ENCODE results near the gene AHNAK2. TPM values are rescaled to one million over a fixed set of nuclear protein-coding genes. Genes with fewer than 3 reads are reported as not detected.
A peak's percentile ranks its signal among the peaks of the same experiment; 100 is the strongest.

The AHNAK2 gene
- total and polyA plus RNA-seq, 9 of the 15 experiments (the other 6 are each of a cell fraction or from before 2014, with no cell fraction given), result 0.04 to 0.09 (median 0.04) TPM; not detected in 6

- Histone ChIP-seq H3K9ac (ENCODE audit: insufficient read depth in 1 of 2, low read depth in 2 of 2, low read length in 2 of 2) (no peak overlapping the region), H3K79me2 (ENCODE audit: control insufficient read depth, insufficient read depth, low read length) (no peaks in the 10 kb centered on the region), H3K4me3 (no peak overlapping the region), H3K27ac (ENCODE audit: extremely low read depth, low read depth, low read length) (no peak overlapping the region), H3K4me1 (replicated peaks in 1 of 2; ENCODE audit: control insufficient read depth in 2 of 2, insufficient read depth in 2 of 2, low read length in 2 of 2) (peaks cover 0 to 9% of the 10 kb centered on the region in 2 experiments; a peak in 3 of 5 replicates), H2AFZ (ENCODE audit: low read depth, low read length) (no peak overlapping the region), H3K4me2 (ENCODE audit: insufficient read depth, low read length) (no peak overlapping the region), H3K36me3 (ENCODE audit: control insufficient read depth, insufficient read depth, low read length) (no peaks in the 10 kb centered on the region), H3K9me1 (ENCODE audit: control insufficient read depth, insufficient read depth, low read length) (no peaks in the 10 kb centered on the region), H4K20me1 (replicated peaks; ENCODE audit: control insufficient read depth, insufficient read depth, low read length) (no peaks in the 10 kb centered on the region), H3K27me3 (ENCODE audit: control insufficient read depth in 2 of 2, insufficient read depth in 2 of 2, low read length in 2 of 2) (no peaks in the 10 kb centered on the region), H3K9me3 (replicated peaks; ENCODE audit: control insufficient read depth, insufficient read depth, low read depth, low read length) (no peaks in the 10 kb centered on the region)
- in situ Hi-C loops (cut with MboI), result no loop called here
- DNase-seq (ENCODE audit: extremely low read depth in 1 of 4, low spot score in 3 of 4) (no peak), FAIRE-seq (no peak), ATAC-seq (no peak)
- BruUV-seq (replicated peaks), result no TSS peak
- TF ChIP-seq NFXL1 (CRISPR knock-in tag; IDR thresholded peaks at IDR 0.05) (no peak), ZNF140 (CRISPR knock-in tag; IDR thresholded peaks at IDR 0.05) (no peak), PHF20 (IDR thresholded peaks at IDR 0.05; ENCODE audit: partially characterized antibody) (peak; percentile 22), WHSC1 (IDR thresholded peaks at IDR 0.05; ENCODE audit: low read length) (no peak), NFATC3 (IDR thresholded peaks at IDR 0.05) (no peak), TRIM28 (IDR thresholded peaks at IDR 0.05) (no peak), POLR2G (IDR thresholded peaks at IDR 0.05; ENCODE audit: low read depth, low read length) (peak; percentile 45; the same call in 1 of the 2 replicates), ZNF707 (CRISPR knock-in tag; conservative IDR thresholded peaks at IDR 0.05) (no peak), RBM14 (IDR thresholded peaks at IDR 0.05; ENCODE audit: borderline replicate concordance, insufficient read depth, low read depth, low read length) (0 out of 2 replicates have a peak, but pooled peaks have one; percentile 48), ZNF75A (CRISPR knock-in tag; IDR thresholded peaks at IDR 0.05) (no peak), BHLHE40 (IDR thresholded peaks at IDR 0.05; ENCODE audit: low read length) (no peak), CCAR2 (IDR thresholded peaks at IDR 0.05; ENCODE audit: low read depth, low read length) (no peak), E2F3 (CRISPR knock-in tag; IDR thresholded peaks at IDR 0.05) (no peak)
- TF ChIP-seq, protein P1, sequence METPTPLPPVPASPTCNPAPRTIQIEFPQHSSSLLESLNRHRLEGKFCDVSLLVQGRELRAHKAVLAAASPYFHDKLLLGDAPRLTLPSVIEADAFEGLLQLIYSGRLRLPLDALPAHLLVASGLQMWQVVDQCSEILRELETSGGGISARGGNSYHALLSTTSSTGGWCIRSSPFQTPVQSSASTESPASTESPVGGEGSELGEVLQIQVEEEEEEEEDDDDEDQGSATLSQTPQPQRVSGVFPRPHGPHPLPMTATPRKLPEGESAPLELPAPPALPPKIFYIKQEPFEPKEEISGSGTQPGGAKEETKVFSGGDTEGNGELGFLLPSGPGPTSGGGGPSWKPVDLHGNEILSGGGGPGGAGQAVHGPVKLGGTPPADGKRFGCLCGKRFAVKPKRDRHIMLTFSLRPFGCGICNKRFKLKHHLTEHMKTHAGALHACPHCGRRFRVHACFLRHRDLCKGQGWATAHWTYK (CRISPR knock-in tag; IDR thresholded peaks at IDR 0.05), result peak; percentile 79
- TF ChIP-seq, protein P2, sequence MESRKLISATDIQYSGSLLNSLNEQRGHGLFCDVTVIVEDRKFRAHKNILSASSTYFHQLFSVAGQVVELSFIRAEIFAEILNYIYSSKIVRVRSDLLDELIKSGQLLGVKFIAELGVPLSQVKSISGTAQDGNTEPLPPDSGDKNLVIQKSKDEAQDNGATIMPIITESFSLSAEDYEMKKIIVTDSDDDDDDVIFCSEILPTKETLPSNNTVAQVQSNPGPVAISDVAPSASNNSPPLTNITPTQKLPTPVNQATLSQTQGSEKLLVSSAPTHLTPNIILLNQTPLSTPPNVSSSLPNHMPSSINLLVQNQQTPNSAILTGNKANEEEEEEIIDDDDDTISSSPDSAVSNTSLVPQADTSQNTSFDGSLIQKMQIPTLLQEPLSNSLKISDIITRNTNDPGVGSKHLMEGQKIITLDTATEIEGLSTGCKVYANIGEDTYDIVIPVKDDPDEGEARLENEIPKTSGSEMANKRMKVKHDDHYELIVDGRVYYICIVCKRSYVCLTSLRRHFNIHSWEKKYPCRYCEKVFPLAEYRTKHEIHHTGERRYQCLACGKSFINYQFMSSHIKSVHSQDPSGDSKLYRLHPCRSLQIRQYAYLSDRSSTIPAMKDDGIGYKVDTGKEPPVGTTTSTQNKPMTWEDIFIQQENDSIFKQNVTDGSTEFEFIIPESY (CRISPR knock-in tag; IDR thresholded peaks at IDR 0.05), result peak; percentile 92
- CTCF ChIA-PET (ENCODE audit: low intra/inter-chr PET ratio), result no interaction called here
- intact Hi-C loops (cut with micrococcal nuclease), result no loop called here
- POLR2A ChIA-PET, result interaction anchor here (1.0 kb wide), 1 partner anchor 16 kb away, joined by 3 read pairs; no protein-coding TSS in a partner anchor
- WGBS (ENCODE audit: insufficient coverage, low coverage, missing lambda C conversion rate), result no CpG with 5 or more reads among the region's 34 CpGs
Measured at GRCh38 chr14:104991896-104992230, 13.7 kb upstream of the AHNAK2 start.

Data from K562 (cell line).